OCI-LY1 (cell line): ENCODE measurements around the gene TUBD1.

Experiments used
- H2AFZ ChIP-seq: fragments of 200-600 bp; sonication (generic), shearing (Covaris generic); 2 replicates; pipeline ENCODE4 v1.6.0; 2014; ENCODE audit warnings: antibody characterized with exemption, mild to moderate bottlenecking, low read length
- H3F3A ChIP-seq: fragments of 200-600 bp; sonication (generic), shearing (Covaris generic); 2 replicates; pipeline ENCODE4 v1.6.0; 2014; ENCODE audit warnings: mild to moderate bottlenecking, antibody characterized with exemption, low read length, moderate library complexity; ENCODE audit not compliant: insufficient read depth
- H3K27ac ChIP-seq: fragments of 200-600 bp; sonication (generic); 2 replicates; pipeline ENCODE4 v1.5.1; 2014; ENCODE audit warnings: low read length, mixed run types, mild to moderate bottlenecking, low read depth; ENCODE audit not compliant: poor library complexity, severe bottlenecking
- H3K27me3 ChIP-seq: fragments of 200-600 bp; sonication (generic); 2 replicates; pipeline ENCODE4 v1.6.0; 2014; ENCODE audit warnings: antibody characterized with exemption, mild to moderate bottlenecking, low read length, moderate library complexity; ENCODE audit not compliant: insufficient read depth
- H3K36me3 ChIP-seq: fragments of 200-600 bp; sonication (generic); 2 replicates; pipeline ENCODE4 v1.6.1; 2014; ENCODE audit warnings: mild to moderate bottlenecking, antibody characterized with exemption, low read length, moderate library complexity, mixed read lengths; ENCODE audit not compliant: insufficient read depth
- H3K4me1 ChIP-seq: fragments of 200-600 bp; sonication (generic); 2 replicates; pipeline ENCODE4 v1.5.1; 2014; ENCODE audit warnings: mild to moderate bottlenecking, low read length, moderate library complexity; ENCODE audit not compliant: insufficient read depth, severe bottlenecking
- H3K4me2 ChIP-seq: fragments of 200-600 bp; sonication (generic), shearing (Covaris generic); 2 replicates; pipeline ENCODE4 v1.6.1; 2014; ENCODE audit warnings: low read length
- H3K4me3 ChIP-seq: fragments of 200-600 bp; sonication (generic); 2 replicates; pipeline ENCODE4 v1.5.1; 2014; ENCODE audit warnings: low read length, low read depth, mild to moderate bottlenecking, mixed read lengths; ENCODE audit not compliant: poor library complexity, severe bottlenecking
- H3K79me2 ChIP-seq: fragments of 200-600 bp; shearing (Covaris generic); 2 replicates; pipeline ENCODE4 v1.6.1; 2016; ENCODE audit warnings: mixed run types, low read length, mixed read lengths; ENCODE audit not compliant: insufficient read depth
- H3K9ac ChIP-seq: fragments of 200-600 bp; sonication (generic), shearing (Covaris generic); 2 replicates; pipeline ENCODE4 v1.6.1; 2014; ENCODE audit warnings: mild to moderate bottlenecking, low read length, mixed read lengths
- H3K9me2 ChIP-seq: fragments of 200-600 bp; sonication (generic), shearing (Covaris generic); 2 replicates; pipeline ENCODE4 v1.6.1; 2014; ENCODE audit warnings: low read depth, mild to moderate bottlenecking, low read length, mixed read lengths
- H3K9me3 ChIP-seq: fragments of 200-600 bp; shearing (Covaris generic); 2 replicates; pipeline ENCODE4 v1.6.1; 2014; ENCODE audit warnings: low read length, mixed read lengths
- H4K20me1 ChIP-seq: fragments of 200-600 bp; sonication (generic), shearing (Covaris generic); 2 replicates; pipeline ENCODE4 v1.6.0; 2016; ENCODE audit warnings: mild to moderate bottlenecking, low read length; ENCODE audit not compliant: insufficient read depth
- CTCF ChIP-seq: fragments of 200-600 bp; sonication (generic), shearing (Covaris generic); IDR thresholded peaks from 2 replicates; pipeline ENCODE4 v1.5.1; 2017; ENCODE audit warnings: mild to moderate bottlenecking, antibody characterized with exemption, low read length, moderate library complexity, mixed read lengths
- EZH2 ChIP-seq: fragments of 200-600 bp; sonication (generic), shearing (Covaris generic); IDR thresholded peaks from 2 replicates; pipeline ENCODE4 v1.8.0; 2017; ENCODE audit warnings: borderline replicate concordance, mixed run types, mild to moderate bottlenecking, antibody characterized with exemption, low read length, moderate library complexity, mixed read lengths

The TUBD1 gene

GRCh38 chr17:59907467-59907866 is 14.7 kb upstream of the TUBD1 start:
- H4K20me1 ChIP-seq = no peaks in the 10 kb centered on the region; the same call in 1 of the 2 replicates
- TF ChIP-seq EZH2 (no peak), CTCF (no peak)
- H3F3A ChIP-seq = no peaks in the 10 kb centered on the region; the same call in 1 of the 2 replicates

GRCh38 chr17:59903455-59903854 is 10.7 kb upstream of the TUBD1 start:
- peaks cover 36% of the 10 kb centered on the region for H3K36me3 ChIP-seq
- peaks cover 87% of the 10 kb centered on the region for H3K79me2 ChIP-seq
- no peaks in the 10 kb centered on the region for H3K4me1 ChIP-seq
- H3K9me3 ChIP-seq = peaks cover 3% of the 10 kb centered on the region; the same call in 1 of the 2 replicates
- no peak overlapping the region for H3K4me3 ChIP-seq
- TF ChIP-seq EZH2 = no peak
- TF ChIP-seq CTCF = no peak
- H3K9ac ChIP-seq = no peak overlapping the region
- no peaks in the 10 kb centered on the region for H3K27me3 ChIP-seq
- no peaks in the 10 kb centered on the region for H3F3A ChIP-seq
- no peaks in the 10 kb centered on the region; the same call in 1 of the 2 replicates for H4K20me1 ChIP-seq
- H2AFZ ChIP-seq = no peak overlapping the region
- no peak overlapping the region for H3K4me2 ChIP-seq
- no peak overlapping the region for H3K27ac ChIP-seq
- no peaks in the 10 kb centered on the region for H3K9me2 ChIP-seq

More at GRCh38 chr17:59907467-59907866, 14.7 kb upstream of the TUBD1 start:
- peaks cover 3% of the 10 kb centered on the region; the same call in 1 of the 2 replicates for H3K9me3 ChIP-seq
- H2AFZ ChIP-seq = no peak overlapping the region
- H3K27me3 ChIP-seq = no peaks in the 10 kb centered on the region
- H3K4me2 ChIP-seq = no peak overlapping the region
- H3K9ac ChIP-seq = no peak overlapping the region
- H3K27ac ChIP-seq = no peak overlapping the region
- H3K36me3 ChIP-seq = peaks cover 46% of the 10 kb centered on the region
- no peaks in the 10 kb centered on the region for H3K4me1 ChIP-seq
- peaks cover 51% of the 10 kb centered on the region for H3K79me2 ChIP-seq
- H3K4me3 ChIP-seq = no peak overlapping the region
- H3K9me2 ChIP-seq = no peaks in the 10 kb centered on the region

DNA sequence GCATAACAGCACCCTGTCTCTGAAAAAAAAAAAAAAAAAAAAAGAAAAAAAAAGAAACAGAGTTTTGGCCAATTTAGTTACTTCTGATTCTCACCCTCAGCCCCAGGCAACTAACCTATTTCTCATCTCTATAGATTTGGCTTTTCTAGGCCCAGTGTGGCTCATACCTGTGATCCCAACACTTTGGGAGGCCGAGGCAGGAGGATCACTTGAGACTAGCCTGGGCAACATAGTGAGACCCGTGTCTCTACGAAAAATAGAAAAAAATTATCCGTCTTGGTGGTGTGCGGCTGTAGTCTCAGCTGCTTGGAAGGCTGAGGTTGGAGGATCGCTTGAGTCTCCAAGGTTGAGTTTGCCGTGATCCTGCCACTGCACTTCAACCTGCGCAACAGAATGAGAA is 8.9 kb upstream of the TUBD1 start:
- no peak overlapping the region for H3K4me3 ChIP-seq
- no peaks in the 10 kb centered on the region for H3K27me3 ChIP-seq
- H3F3A ChIP-seq = no peaks in the 10 kb centered on the region
- no peak overlapping the region for H3K9ac ChIP-seq
- no peaks in the 10 kb centered on the region; the same call in 1 of the 2 replicates for H4K20me1 ChIP-seq
- peaks cover 30% of the 10 kb centered on the region for H3K36me3 ChIP-seq
- H2AFZ ChIP-seq = no peak overlapping the region
- no peaks in the 10 kb centered on the region for H3K9me2 ChIP-seq
- H3K27ac ChIP-seq = no peak overlapping the region
- H3K4me1 ChIP-seq = peaks cover 10% of the 10 kb centered on the region
- no peak overlapping the region for H3K4me2 ChIP-seq
- H3K9me3 ChIP-seq = peaks cover 3% of the 10 kb centered on the region; the same call in 1 of the 2 replicates
- TF ChIP-seq EZH2 = no peak
- H3K79me2 ChIP-seq = peaks cover 90% of the 10 kb centered on the region

DNA sequence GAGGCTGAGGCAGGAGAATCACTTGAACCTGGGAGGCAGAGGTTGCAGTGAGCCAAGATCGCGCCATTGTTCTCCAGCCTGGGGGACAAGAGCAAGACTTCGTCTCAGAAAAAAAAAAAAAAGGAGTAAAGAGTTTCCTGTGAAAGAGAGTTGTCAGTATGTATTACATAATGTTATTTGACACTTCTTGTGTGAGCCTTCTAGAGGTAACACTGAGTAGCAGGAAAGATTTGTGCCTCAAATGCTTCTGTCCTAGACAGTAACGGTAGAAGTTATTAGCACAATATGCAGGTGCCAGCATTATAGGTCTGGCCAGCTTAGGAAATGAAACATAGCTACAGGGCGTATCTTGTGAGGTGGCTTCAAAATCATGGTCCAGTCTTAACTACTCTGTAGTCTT is 6.4 kb upstream of the TUBD1 start:
- Histone ChIP-seq H3K4me1 (peaks cover 20% of the 10 kb centered on the region), H3F3A (no peaks in the 10 kb centered on the region), H3K4me3 (no peak overlapping the region), H3K9me2 (no peaks in the 10 kb centered on the region), H3K36me3 (peaks cover 23% of the 10 kb centered on the region), H3K79me2 (peaks cover 90% of the 10 kb centered on the region), H3K27me3 (no peaks in the 10 kb centered on the region), H3K9me3 (no peaks in the 10 kb centered on the region), H3K27ac (no peak overlapping the region), H3K4me2 (no peak overlapping the region), H2AFZ (no peak overlapping the region), H4K20me1 (no peaks in the 10 kb centered on the region), H3K9ac (no peak overlapping the region)
- TF ChIP-seq CTCF = no peak
- TF ChIP-seq EZH2 = no peak
